Osteoblast (primary cell): ENCODE measurements around the gene TDRD7. TPM values are rescaled to one million over a fixed set of nuclear protein-coding genes. Genes with fewer than 3 reads are reported as not detected.

Experiments
- DNase-seq: peaks from one replicate; pipeline ENCODE4 v3.0.0; 2011; ENCODE audit warnings: low spot score, mixed read lengths; ENCODE audit not compliant: insufficient read length; ENCODE audit errors: missing footprints
- H2AFZ ChIP-seq: 2 replicates; pipeline ENCODE4 v1.6.0; 2011; ENCODE audit warnings: mild to moderate bottlenecking, low read length
- H3K27ac ChIP-seq: 2 replicates; pipeline ENCODE4 v1.5.1; 2011; ENCODE audit warnings: mild to moderate bottlenecking, low read depth, low read length, moderate library complexity
- H3K27me3 ChIP-seq: 2 replicates; pipeline ENCODE4 v1.6.0; 2012; ENCODE audit warnings: mild to moderate bottlenecking, control low read depth, inconsistent platforms, low read length, moderate library complexity; ENCODE audit not compliant: insufficient read depth
- H3K36me3 ChIP-seq: 2 replicates; pipeline ENCODE4 v1.5.1; 2011; ENCODE audit warnings: mild to moderate bottlenecking, low read length, control low read depth, moderate library complexity; ENCODE audit not compliant: insufficient read depth
- H3K4me1 ChIP-seq: 2 replicates; pipeline ENCODE4 v1.5.1; 2011; ENCODE audit warnings: mild to moderate bottlenecking, low read length, control low read depth, moderate library complexity; ENCODE audit not compliant: insufficient read depth
- H3K4me2 ChIP-seq: 2 replicates; pipeline ENCODE4 v1.6.0; 2011; ENCODE audit warnings: mild to moderate bottlenecking, low read length; ENCODE audit not compliant: insufficient read depth
- H3K4me3 ChIP-seq: fragments of 200-600 bp; sonication (generic); 3 replicates; pipeline ENCODE4 v1.5.1; 2012; ENCODE audit warnings: mild to moderate bottlenecking, low read length, inconsistent platforms; ENCODE audit not compliant: insufficient read depth
- H3K79me2 ChIP-seq: 2 replicates; pipeline ENCODE4 v1.6.0; 2012; ENCODE audit warnings: mild to moderate bottlenecking, low read length, control low read depth, inconsistent platforms; ENCODE audit not compliant: insufficient read depth
- H3K9me3 ChIP-seq: 2 replicates; pipeline ENCODE4 v1.5.1; 2011; ENCODE audit warnings: low read depth, low read length, control low read depth
- H4K20me1 ChIP-seq: 2 replicates; pipeline ENCODE4 v1.6.0; 2012; ENCODE audit warnings: mild to moderate bottlenecking, low read length, control low read depth; ENCODE audit not compliant: insufficient read depth
- total RNA-seq: library from RNA; depleted of rRNA; stranded (reverse); fragments of >200 nt; gene quantifications from 2 replicates; pipeline ENCODE4 v1.2.3, GENCODE V29; 2012
- TF ChIP-seq, protein P1 (sequence below): IDR thresholded peaks from 2 replicates; pipeline ENCODE4 v1.5.1; 2011; ENCODE audit warnings: mild to moderate bottlenecking, low read depth, low read length, moderate library complexity; ENCODE audit errors: extremely low read depth

The TDRD7 gene
- total RNA-seq, 1 donor, result 8.0 TPM

- Histone ChIP-seq H3K4me2 (no peak overlapping the region), H3K9me3 (no peaks in the 10 kb centered on the region), H3K4me1 (no peaks in the 10 kb centered on the region), H3K4me3 (no peak overlapping the region), H2AFZ (no peak overlapping the region), H3K79me2 (no peaks in the 10 kb centered on the region), H4K20me1 (no peaks in the 10 kb centered on the region), H3K27ac (no peak overlapping the region), H3K27me3 (peaks cover 9% of the 10 kb centered on the region), H3K36me3 (no peaks in the 10 kb centered on the region)
- DNase-seq, result no peak
- TF ChIP-seq, protein P1, sequence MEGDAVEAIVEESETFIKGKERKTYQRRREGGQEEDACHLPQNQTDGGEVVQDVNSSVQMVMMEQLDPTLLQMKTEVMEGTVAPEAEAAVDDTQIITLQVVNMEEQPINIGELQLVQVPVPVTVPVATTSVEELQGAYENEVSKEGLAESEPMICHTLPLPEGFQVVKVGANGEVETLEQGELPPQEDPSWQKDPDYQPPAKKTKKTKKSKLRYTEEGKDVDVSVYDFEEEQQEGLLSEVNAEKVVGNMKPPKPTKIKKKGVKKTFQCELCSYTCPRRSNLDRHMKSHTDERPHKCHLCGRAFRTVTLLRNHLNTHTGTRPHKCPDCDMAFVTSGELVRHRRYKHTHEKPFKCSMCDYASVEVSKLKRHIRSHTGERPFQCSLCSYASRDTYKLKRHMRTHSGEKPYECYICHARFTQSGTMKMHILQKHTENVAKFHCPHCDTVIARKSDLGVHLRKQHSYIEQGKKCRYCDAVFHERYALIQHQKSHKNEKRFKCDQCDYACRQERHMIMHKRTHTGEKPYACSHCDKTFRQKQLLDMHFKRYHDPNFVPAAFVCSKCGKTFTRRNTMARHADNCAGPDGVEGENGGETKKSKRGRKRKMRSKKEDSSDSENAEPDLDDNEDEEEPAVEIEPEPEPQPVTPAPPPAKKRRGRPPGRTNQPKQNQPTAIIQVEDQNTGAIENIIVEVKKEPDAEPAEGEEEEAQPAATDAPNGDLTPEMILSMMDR, result no peak
These were observed 99.9 kb downstream of the TDRD7 start for GRCh38 chr9:97511655-97512427.

GRCh38 chr9:97512966-97513560, 101.2 kb downstream of the TDRD7 start:
- TF ChIP-seq, protein P1, result no peak
- Histone ChIP-seq H2AFZ (no peak overlapping the region), H3K27ac (no peak overlapping the region), H3K4me3 (no peak overlapping the region), H3K36me3 (no peaks in the 10 kb centered on the region), H3K27me3 (peaks cover 10% of the 10 kb centered on the region), H3K79me2 (no peaks in the 10 kb centered on the region), H3K4me2 (no peak overlapping the region), H3K9me3 (no peaks in the 10 kb centered on the region), H3K4me1 (no peaks in the 10 kb centered on the region), H4K20me1 (no peaks in the 10 kb centered on the region)
- no peak for DNase-seq

- Histone ChIP-seq H3K79me2 (no peaks in the 10 kb centered on the region), H3K36me3 (no peaks in the 10 kb centered on the region), H3K9me3 (no peaks in the 10 kb centered on the region), H3K27ac (no peak overlapping the region), H4K20me1 (no peaks in the 10 kb centered on the region), H2AFZ (no peak overlapping the region), H3K4me2 (no peak overlapping the region), H3K4me1 (peaks cover 5% of the 10 kb centered on the region), H3K4me3 (no peak overlapping the region), H3K27me3 (peaks cover 10% of the 10 kb centered on the region)
- DNase-seq, result no peak
- TF ChIP-seq, protein P1, result no peak
These were observed 102.6 kb downstream of the TDRD7 start for GRCh38 chr9:97514531-97514930.

GRCh38 chr9:97515662-97516061, 103.8 kb downstream of the TDRD7 start:
- Histone ChIP-seq H3K9me3 (no peaks in the 10 kb centered on the region), H3K79me2 (no peaks in the 10 kb centered on the region), H3K4me2 (no peak overlapping the region), H3K4me3 (no peak overlapping the region), H3K27me3 (peaks cover 10% of the 10 kb centered on the region), H3K4me1 (peaks cover 5% of the 10 kb centered on the region), H4K20me1 (no peaks in the 10 kb centered on the region), H2AFZ (no peak overlapping the region), H3K27ac (no peak overlapping the region), H3K36me3 (no peaks in the 10 kb centered on the region)
- TF ChIP-seq, protein P1, result no peak
- no peak for DNase-seq
